Gastrocnemius medialis (tissue), 4 donors: ENCODE results near the gene LRIG2.

Source experiments
- POLR2A ChIP-seq, 2 donors: fragments of 450-650 bp; IDR thresholded peaks; one replicate each; pipeline ENCODE4 v1.6.1; 2017; ENCODE audit warnings: antibody characterized with exemption in 2 of 2, mild to moderate bottlenecking in 2 of 2, moderate library complexity in 2 of 2
- TF ChIP-seq, protein P1 (sequence below), 5 experiments: fragments of 450-650 bp in 3 of 5; fragments of 200-600 bp in 2 of 5; sonication (generic) in 2 of 5; IDR thresholded peaks in 4 of 5; conservative IDR thresholded peaks in 1 of 5; 1 replicate in 4 of 5; 2 replicates in 1 of 5; pipeline ENCODE4 v1.5.1; 2016 to 2019; ENCODE audit warnings: antibody characterized with exemption in 5 of 5, mild to moderate bottlenecking in 3 of 5, moderate library complexity in 3 of 5

- TF ChIP-seq, protein P1, sequence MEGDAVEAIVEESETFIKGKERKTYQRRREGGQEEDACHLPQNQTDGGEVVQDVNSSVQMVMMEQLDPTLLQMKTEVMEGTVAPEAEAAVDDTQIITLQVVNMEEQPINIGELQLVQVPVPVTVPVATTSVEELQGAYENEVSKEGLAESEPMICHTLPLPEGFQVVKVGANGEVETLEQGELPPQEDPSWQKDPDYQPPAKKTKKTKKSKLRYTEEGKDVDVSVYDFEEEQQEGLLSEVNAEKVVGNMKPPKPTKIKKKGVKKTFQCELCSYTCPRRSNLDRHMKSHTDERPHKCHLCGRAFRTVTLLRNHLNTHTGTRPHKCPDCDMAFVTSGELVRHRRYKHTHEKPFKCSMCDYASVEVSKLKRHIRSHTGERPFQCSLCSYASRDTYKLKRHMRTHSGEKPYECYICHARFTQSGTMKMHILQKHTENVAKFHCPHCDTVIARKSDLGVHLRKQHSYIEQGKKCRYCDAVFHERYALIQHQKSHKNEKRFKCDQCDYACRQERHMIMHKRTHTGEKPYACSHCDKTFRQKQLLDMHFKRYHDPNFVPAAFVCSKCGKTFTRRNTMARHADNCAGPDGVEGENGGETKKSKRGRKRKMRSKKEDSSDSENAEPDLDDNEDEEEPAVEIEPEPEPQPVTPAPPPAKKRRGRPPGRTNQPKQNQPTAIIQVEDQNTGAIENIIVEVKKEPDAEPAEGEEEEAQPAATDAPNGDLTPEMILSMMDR (IDR thresholded peaks at IDR 0.05 in 4 of 5, conservative IDR thresholded peaks at IDR 0.05 in 1 of 5) = no peak
- no peak for TF ChIP-seq POLR2A (IDR thresholded peaks at IDR 0.05)
Observed at GRCh38 chr1:113166473-113166872, 93.5 kb downstream of the LRIG2 start.
